ENCODE measurements around the gene SHROOM1. TPM values are rescaled to one million over a fixed set of nuclear protein-coding genes. Genes with fewer than 3 reads are reported as not detected.

Gene SHROOM1
- total and polyA plus RNA-seq, 9 of the 15 experiments (the other 6 are each of a cell fraction or from before 2014, with no cell fraction given) = 0.44 to 26.5 (median 11.9) TPM

DNA sequence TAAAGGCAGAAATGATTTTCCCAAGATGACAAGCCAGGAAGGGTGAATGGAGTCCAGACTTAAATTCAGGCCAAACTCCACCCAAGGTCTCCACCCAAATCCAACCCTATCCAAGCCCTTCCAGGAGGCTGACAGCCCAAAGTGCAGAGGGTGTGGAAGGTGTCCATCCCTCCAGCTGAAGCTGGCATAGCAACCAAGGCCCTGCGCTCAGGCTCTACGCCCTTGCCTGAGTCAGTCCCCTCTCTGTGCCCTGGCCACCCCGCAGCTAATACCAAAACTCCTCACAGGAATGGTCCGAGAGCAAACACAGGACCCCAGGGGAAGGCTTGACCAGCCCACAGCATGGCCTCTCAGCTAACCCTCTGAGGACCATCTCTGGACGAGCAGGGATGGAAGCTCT is 55.6 kb downstream of the SHROOM1 start (continued):
- no peak for TF ChIP-seq MEIS2 (IDR thresholded peaks at IDR 0.05; ENCODE audit: partially characterized antibody)

DNA sequence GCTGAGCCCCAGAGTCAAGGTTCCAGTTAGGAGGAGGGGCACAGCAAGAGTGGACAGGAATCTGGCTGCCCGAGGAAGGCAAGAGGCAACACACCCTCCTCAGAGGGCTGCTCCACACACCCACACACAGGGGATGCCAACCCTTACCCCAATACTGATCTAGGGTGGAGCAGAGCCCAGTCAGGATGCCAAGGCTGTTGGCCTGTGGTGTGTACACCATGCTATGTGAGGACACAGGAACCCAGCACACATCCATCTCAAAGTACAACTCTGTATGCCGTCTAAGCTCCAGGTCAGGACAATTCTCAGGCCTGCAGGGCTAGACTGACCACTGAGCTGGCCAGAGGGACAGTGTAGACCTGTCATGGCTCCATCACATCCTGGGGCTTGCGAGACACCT is 56.0 kb downstream of the SHROOM1 start:
- no peak for FAIRE-seq
- DNase-seq (ENCODE audit: extremely low read depth in 1 of 4, low spot score in 3 of 4) = no peak
- peak overlapping the region; percentile 58 for H3K27ac ChIP-seq (ENCODE audit: extremely low read depth, low read depth, low read length)
- CTCF ChIA-PET (ENCODE audit: low intra/inter-chr PET ratio) = no interaction called here
- TF ChIP-seq TEAD4 (IDR thresholded peaks at IDR 0.05; ENCODE audit: low read length) = no peak
- no peak for TF ChIP-seq TEAD4 (CRISPR knock-in tag; IDR thresholded peaks at IDR 0.05; ENCODE audit: borderline replicate concordance)
- no peak for TF ChIP-seq NCOA1 (IDR thresholded peaks at IDR 0.05; ENCODE audit: low read depth)
- no peak for TF ChIP-seq NELFE (IDR thresholded peaks at IDR 0.05; ENCODE audit: insufficient read depth, insufficient read length)
- TF ChIP-seq ZNF584 (CRISPR knock-in tag; IDR thresholded peaks at IDR 0.05; ENCODE audit: low read depth) = no peak
- 0 out of 2 replicates have a peak, but pooled peaks have one; percentile 3 for TF ChIP-seq GABPA (tag; conservative IDR thresholded peaks at IDR 0.05; ENCODE audit: low read depth)
- TF ChIP-seq SRSF7 (optimal IDR thresholded peaks at IDR 0.05; ENCODE audit: low read depth, low read length) = no peak
- TF ChIP-seq ATF7 (IDR thresholded peaks at IDR 0.05) = peak; percentile 2; the same call in 1 of the 2 replicates
- TF ChIP-seq, protein P1, sequence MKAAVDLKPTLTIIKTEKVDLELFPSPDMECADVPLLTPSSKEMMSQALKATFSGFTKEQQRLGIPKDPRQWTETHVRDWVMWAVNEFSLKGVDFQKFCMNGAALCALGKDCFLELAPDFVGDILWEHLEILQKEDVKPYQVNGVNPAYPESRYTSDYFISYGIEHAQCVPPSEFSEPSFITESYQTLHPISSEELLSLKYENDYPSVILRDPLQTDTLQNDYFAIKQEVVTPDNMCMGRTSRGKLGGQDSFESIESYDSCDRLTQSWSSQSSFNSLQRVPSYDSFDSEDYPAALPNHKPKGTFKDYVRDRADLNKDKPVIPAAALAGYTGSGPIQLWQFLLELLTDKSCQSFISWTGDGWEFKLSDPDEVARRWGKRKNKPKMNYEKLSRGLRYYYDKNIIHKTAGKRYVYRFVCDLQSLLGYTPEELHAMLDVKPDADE (conservative IDR thresholded peaks at IDR 0.05; ENCODE audit: control insufficient read depth, low read depth, low read length) = 0 out of 2 replicates have a peak, but pooled peaks have one; percentile 22
- BruUV-seq (replicated peaks) = no TSS peak
- peaks cover 88% of the 10 kb centered on the region for H3K79me2 ChIP-seq (ENCODE audit: control insufficient read depth, insufficient read depth, low read length)
- peaks cover 36% of the 10 kb centered on the region; the same call in 2 of the 3 replicates for H3K36me3 ChIP-seq (ENCODE audit: control insufficient read depth, insufficient read depth, low read length)
- peaks cover 5% of the 10 kb centered on the region for H4K20me1 ChIP-seq (replicated peaks; ENCODE audit: control insufficient read depth, insufficient read depth, low read length)
- peak overlapping the region; percentile 81 to 90 for H3K9ac ChIP-seq (ENCODE audit: insufficient read depth in 1 of 2, low read depth in 2 of 2, low read length in 2 of 2)
- H3K4me1 ChIP-seq (replicated peaks in 1 of 2; ENCODE audit: control insufficient read depth in 2 of 2, insufficient read depth in 2 of 2, low read length in 2 of 2) = peaks cover 39 to 54% of the 10 kb centered on the region in 2 experiments
- H3K27me3 ChIP-seq (ENCODE audit: control insufficient read depth in 2 of 2, insufficient read depth in 2 of 2, low read length in 2 of 2) = no peaks in the 10 kb centered on the region
- intact Hi-C loops (cut with micrococcal nuclease) = loop anchor here (2.0 kb wide), 1 partner anchor 32 kb away; no protein-coding TSS in a partner anchor
- H3K9me3 ChIP-seq (replicated peaks; ENCODE audit: control insufficient read depth, insufficient read depth, low read depth, low read length) = no peaks in the 10 kb centered on the region
- H3K9me1 ChIP-seq (ENCODE audit: control insufficient read depth, insufficient read depth, low read length) = no peaks in the 10 kb centered on the region
- H3K4me3 ChIP-seq = 0 out of 2 replicates have a peak overlapping the region, but pooled peaks have one; percentile 58
- peak; percentile 2; the same call in 2 of the 3 replicates for ATAC-seq
- POLR2A ChIA-PET = interaction anchor here (0.5 to 1.7 kb wide), 10 partner anchors 11 to 92 kb away, joined by 3 to 5 read pairs (median 3); partner anchors contain the start of gene UQCRQ
- 11% methylated on average over 3 of the region's 3 CpGs for WGBS (ENCODE audit: insufficient coverage, low coverage, missing lambda C conversion rate)
- in situ Hi-C loops (cut with MboI) = no loop called here
- peak overlapping the region; percentile 88 for H3K4me2 ChIP-seq (ENCODE audit: insufficient read depth, low read length)
- H2AFZ ChIP-seq (ENCODE audit: low read depth, low read length) = no peak overlapping the region

All from K562 (cell line).